Caco-2 (cell line): ENCODE data around the gene AGK. TPM values are rescaled to one million over a fixed set of nuclear protein-coding genes. Genes with fewer than 3 reads are reported as not detected.

Source experiments
- BruUV-seq: library from RNA; stranded (reverse); fragments of 400-500 nt; replicated peaks from 2 replicates; lab custom pipeline; 2021; lab: Mats Ljungman, UMichigan
- CTCF ChIA-PET: fragments of 300-600 bp; sonication (Branson Sonifier 250); formaldehyde crosslinking; loops from one replicate; lab custom pipeline; 2022; ENCODE audit warnings: antibody characterized with exemption; lab: Charles Lee
- POLR2A ChIA-PET: fragments of 300-600 bp; sonication (Branson Sonifier 250); formaldehyde crosslinking; loops from one replicate; lab custom pipeline; 2022; ENCODE audit warnings: antibody characterized with exemption; lab: Charles Lee
- DNase-seq, 2 experiments: peaks; one replicate each; pipeline versions ENCODE4 v3.0.0 to v3.0.0-alpha.2; 2020 to 2022
- H3K27me3 ChIP-seq: replicated peaks from 2 replicates; pipeline ENCODE4 v1.6.0; 2011; ENCODE audit warnings: low read length; ENCODE audit not compliant: control insufficient read depth, insufficient read depth
- H3K36me3 ChIP-seq: 2 replicates; pipeline ENCODE4 v1.5.1; 2011; ENCODE audit warnings: low read length; ENCODE audit not compliant: control insufficient read depth, insufficient read depth
- H3K4me1 ChIP-seq: fragments of 250-450 bp; sonication (Bioruptor Pico); 2 replicates; pipeline ENCODE4 v1.5.1; 2020; ENCODE audit warnings: mild to moderate bottlenecking
- H3K4me3 ChIP-seq: 2 replicates; pipeline ENCODE4 v1.5.1; 2011; ENCODE audit warnings: low read depth, mild to moderate bottlenecking, control low read depth, low read length
- H3K9me3 ChIP-seq: fragments of 250-450 bp; sonication (Bioruptor Pico); 2 replicates; pipeline ENCODE4 v1.5.1; 2020; ENCODE audit warnings: mild to moderate bottlenecking, moderate library complexity
- H3K27ac Mint-ChIP-seq: one replicate; pipeline ENCODE4 v1.8.0; 2022; ENCODE audit warnings: mixed read lengths; ENCODE audit not compliant: unreplicated experiment
- H3K27me3 Mint-ChIP-seq: one replicate; pipeline ENCODE4 v1.8.0; 2022; ENCODE audit warnings: mixed read lengths; ENCODE audit not compliant: insufficient read depth, unreplicated experiment
- H3K36me3 Mint-ChIP-seq: one replicate; pipeline ENCODE4 v1.8.0; 2022; ENCODE audit warnings: mild to moderate bottlenecking, mixed read lengths; ENCODE audit not compliant: insufficient read depth, unreplicated experiment
- H3K4me1 Mint-ChIP-seq: one replicate; pipeline ENCODE4 v1.8.0; 2022; ENCODE audit warnings: low read depth, mixed read lengths; ENCODE audit not compliant: unreplicated experiment
- H3K4me3 Mint-ChIP-seq: one replicate; pipeline ENCODE4 v1.8.0; 2022; ENCODE audit warnings: mild to moderate bottlenecking, moderate library complexity, mixed read lengths; ENCODE audit not compliant: unreplicated experiment
- H3K9me3 Mint-ChIP-seq: one replicate; pipeline ENCODE4 v1.8.0; 2022; ENCODE audit warnings: mixed read lengths; ENCODE audit not compliant: unreplicated experiment
- CTCF ChIP-seq, 2 experiments: fragments of 200-600 bp in 1 of 2; IDR thresholded peaks; 1 replicate in 1 of 2; 2 replicates in 1 of 2; pipeline versions ENCODE4 v1.5.1 to v1.8.0; 2011 to 2022; ENCODE audit warnings: antibody characterized with exemption in 1 of 2, control low read depth in 1 of 2, inconsistent platforms in 1 of 2, low read depth in 1 of 2, low read length in 1 of 2, mild to moderate bottlenecking in 1 of 2, moderate library complexity in 1 of 2; ENCODE audit not compliant: insufficient read depth in 1 of 2, severe bottlenecking in 1 of 2, unreplicated experiment in 1 of 2
- intact Hi-C: fragments of 100-400 bp; cut with micrococcal nuclease; formaldehyde crosslinking; loops from one replicate; pipeline ENCODE4 v1.10.0; 2022; ENCODE audit not compliant: unreplicated experiment
- total RNA-seq: library from RNA; stranded (reverse); gene quantifications from 2 replicates; pipeline ENCODE4 v1.2.3, GENCODE V29; 2022

AGK gene
- total RNA-seq, 1 experiment from 2014 or later: 32.3 TPM

- Mint-ChIP-seq H3K4me1 (no peaks in the 10 kb centered on the region), H3K9me3 (peaks cover 2% of the 10 kb centered on the region), H3K27me3 (no peaks in the 10 kb centered on the region), H3K27ac (no peak overlapping the region), H3K4me3 (no peak overlapping the region), H3K36me3 (no peaks in the 10 kb centered on the region)
- Histone ChIP-seq H3K9me3 (no peaks in the 10 kb centered on the region), H3K4me3 (no peak overlapping the region), H3K4me1 (0 out of 2 replicates have a peak, but pooled peaks cover 4% of the 10 kb centered on the region), H3K36me3 (no peaks in the 10 kb centered on the region; the same call in 1 of the 2 replicates), H3K27me3 (no peaks in the 10 kb centered on the region)
- no TSS peak for BruUV-seq
- ChIA-PET CTCF (no interaction called here), POLR2A (no interaction called here)
- no peak for TF ChIP-seq CTCF (IDR thresholded peaks at IDR 0.05; ENCODE audit: insufficient read depth in 1 of 2, low read depth in 1 of 2, low read length in 1 of 2, severe bottlenecking in 1 of 2, unreplicated experiment in 1 of 2)
- intact Hi-C loops: no loop called here
- DNase-seq: no peak
Observed at GRCh38 chr7:141588912-141589311, 37.7 kb downstream of the AGK start.

GRCh38 chr7:141590071-141590470 is 38.9 kb downstream of the AGK start:
- POLR2A ChIA-PET: no interaction called here
- no peak overlapping the region for H3K4me3 ChIP-seq
- no peak for TF ChIP-seq CTCF (IDR thresholded peaks at IDR 0.05; ENCODE audit: insufficient read depth in 1 of 2, low read depth in 1 of 2, low read length in 1 of 2, severe bottlenecking in 1 of 2, unreplicated experiment in 1 of 2)
- Mint-ChIP-seq H3K4me3 (no peak overlapping the region), H3K36me3 (no peaks in the 10 kb centered on the region), H3K4me1 (no peaks in the 10 kb centered on the region), H3K27me3 (no peaks in the 10 kb centered on the region), H3K9me3 (no peaks in the 10 kb centered on the region), H3K27ac (no peak overlapping the region)
- CTCF ChIA-PET: no interaction called here
- H3K36me3 ChIP-seq: no peaks in the 10 kb centered on the region; the same call in 1 of the 2 replicates
- no peaks in the 10 kb centered on the region for H3K27me3 ChIP-seq
- 0 out of 2 replicates have a peak, but pooled peaks cover 4% of the 10 kb centered on the region for H3K4me1 ChIP-seq
- BruUV-seq: no TSS peak
- no peaks in the 10 kb centered on the region for H3K9me3 ChIP-seq
- intact Hi-C loops: no loop called here
- no peak for DNase-seq

- no TSS peak for BruUV-seq
- intact Hi-C loops: no loop called here
- TF ChIP-seq CTCF (IDR thresholded peaks at IDR 0.05; ENCODE audit: insufficient read depth in 1 of 2, low read depth in 1 of 2, low read length in 1 of 2, severe bottlenecking in 1 of 2, unreplicated experiment in 1 of 2): no peak
- Histone ChIP-seq H3K36me3 (no peaks in the 10 kb centered on the region; the same call in 1 of the 2 replicates), H3K4me3 (no peak overlapping the region), H3K4me1 (no peaks in the 10 kb centered on the region), H3K27me3 (no peaks in the 10 kb centered on the region), H3K9me3 (no peaks in the 10 kb centered on the region)
- no peak overlapping the region for H3K4me3 Mint-ChIP-seq
- no peaks in the 10 kb centered on the region for H3K36me3 Mint-ChIP-seq
- H3K27me3 Mint-ChIP-seq: no peaks in the 10 kb centered on the region
- ChIA-PET POLR2A (no interaction called here), CTCF (no interaction called here)
- no peaks in the 10 kb centered on the region for H3K9me3 Mint-ChIP-seq
- no peak for DNase-seq
- no peak overlapping the region for H3K27ac Mint-ChIP-seq
- no peaks in the 10 kb centered on the region for H3K4me1 Mint-ChIP-seq
Observed at GRCh38 chr7:141590666-141591065, 39.5 kb downstream of the AGK start.
